HepG2 (cell line): ENCODE results near the gene ZNF512B. TPM values are rescaled to one million over a fixed set of nuclear protein-coding genes. Genes with fewer than 3 reads are reported as not detected.
A peak's percentile ranks its signal among the peaks of the same experiment; 100 is the strongest.

Experiments used
- AKAP8 ChIP-seq: sonication (generic); formaldehyde crosslinking; IDR thresholded peaks from 2 replicates; pipeline ENCODE4 v1.5.1; 2020; ENCODE audit warnings: mild to moderate bottlenecking, missing genetic modification reagents
- ARNT ChIP-seq: fragments of 450-650 bp; IDR thresholded peaks from 2 replicates; pipeline ENCODE4 v1.6.1; 2017
- ATM ChIP-seq: fragments of 450-650 bp; IDR thresholded peaks from 2 replicates; pipeline ENCODE4 v1.7.1; 2017; ENCODE audit warnings: mild to moderate bottlenecking, borderline replicate concordance
- KDM5B ChIP-seq: sonication (generic); formaldehyde crosslinking; IDR thresholded peaks from 2 replicates; pipeline ENCODE4 v1.4.0; 2020; ENCODE audit warnings: missing genetic modification reagents, mild to moderate bottlenecking, borderline replicate concordance
- NCOA5 ChIP-seq: sonication (generic); formaldehyde crosslinking; IDR thresholded peaks from 2 replicates; pipeline ENCODE4 v1.4.0; 2020; ENCODE audit warnings: missing genetic modification reagents
- NFYB ChIP-seq: sonication (generic); formaldehyde crosslinking; IDR thresholded peaks from 2 replicates; pipeline ENCODE4 v1.4.0; 2020; ENCODE audit warnings: missing genetic modification reagents
- POLR2G ChIP-seq: fragments of 200-400 bp; formaldehyde crosslinking; IDR thresholded peaks from 2 replicates; pipeline ENCODE4 v1.6.1; 2018; ENCODE audit warnings: mild to moderate bottlenecking, low read depth, low read length, moderate library complexity
- SMAD9 ChIP-seq: sonication (generic); formaldehyde crosslinking; IDR thresholded peaks from 2 replicates; pipeline ENCODE4 v1.5.1; 2020; ENCODE audit warnings: mild to moderate bottlenecking, missing genetic modification reagents
- SP2 ChIP-seq: sonication (generic); formaldehyde crosslinking; IDR thresholded peaks from 2 replicates; pipeline ENCODE4 v1.5.1; 2020; ENCODE audit warnings: mild to moderate bottlenecking, missing genetic modification reagents
- ZFAT ChIP-seq: sonication (generic); formaldehyde crosslinking; conservative IDR thresholded peaks from 2 replicates; pipeline ENCODE4 v1.8.1; 2023; ENCODE audit warnings: missing genetic modification reagents, inconsistent platforms
- ZNF547 ChIP-seq: sonication (generic); formaldehyde crosslinking; IDR thresholded peaks from 2 replicates; pipeline ENCODE4 v1.5.1; 2020; ENCODE audit warnings: mild to moderate bottlenecking, missing genetic modification reagents
- ZSCAN29 ChIP-seq: sonication (generic); formaldehyde crosslinking; conservative IDR thresholded peaks from 2 replicates; pipeline ENCODE4 v1.4.0; 2020; ENCODE audit warnings: mild to moderate bottlenecking, missing genetic modification reagents
- ZSCAN31 ChIP-seq: sonication (generic); formaldehyde crosslinking; IDR thresholded peaks from 2 replicates; pipeline ENCODE4 v1.5.0; 2020; ENCODE audit warnings: low read depth, mild to moderate bottlenecking, missing genetic modification reagents
- polyA plus RNA-seq, 8 experiments: library from polyadenylated mRNA; depleted of rRNA in 3 of 8; stranded (reverse) in 7 of 8; unstranded in 1 of 8; fragments of >200 nt; fragmentation: Illumina TruSeq in 4 of 8; extraction: Trizol in 4 of 8; gene quantifications; 2 replicates each; pipeline versions ENCODE4 v1.2.1 to v1.2.3, GENCODE V29; 2011 to 2016; ENCODE audit warnings: low read depth in 4 of 8, missing spikeins in 1 of 8, mixed read lengths in 1 of 8; ENCODE audit not compliant: insufficient read depth in 1 of 8
- total RNA-seq, 5 experiments: library from RNA; depleted of rRNA; stranded (reverse); fragments of >200 nt; fragmentation: Illumina TruSeq; extraction: Trizol; gene quantifications; 2 replicates each; pipeline ENCODE4 v1.2.3, GENCODE V29; 2016; ENCODE audit warnings: low read depth in 1 of 5
- TF ChIP-seq, protein P1 (sequence below): sonication (generic); formaldehyde crosslinking; IDR thresholded peaks from 2 replicates; pipeline ENCODE4 v1.8.1; 2023; ENCODE audit warnings: mild to moderate bottlenecking, inconsistent platforms, moderate library complexity, missing genetic modification reagents, borderline replicate concordance
- TF ChIP-seq, protein P2 (sequence below): sonication (generic); formaldehyde crosslinking; IDR thresholded peaks from 2 replicates; pipeline ENCODE4 v1.4.0; 2020; ENCODE audit warnings: mild to moderate bottlenecking, missing genetic modification reagents
- TF ChIP-seq, protein P3 (sequence below): sonication (generic); formaldehyde crosslinking; IDR thresholded peaks from 2 replicates; pipeline ENCODE4 v1.9.0; 2022; ENCODE audit warnings: low read depth, missing genetic modification reagents
- TF ChIP-seq, protein P4 (sequence below): sonication (generic); formaldehyde crosslinking; IDR thresholded peaks from 2 replicates; pipeline ENCODE4 v1.4.0; 2020; ENCODE audit warnings: missing genetic modification reagents, borderline replicate concordance

ZNF512B gene
- total and polyA plus RNA-seq, 2 of the 13 experiments (the other 11 are each of a cell fraction or from before 2014, with no cell fraction given) = 11.5 to 30.6 TPM

DNA sequence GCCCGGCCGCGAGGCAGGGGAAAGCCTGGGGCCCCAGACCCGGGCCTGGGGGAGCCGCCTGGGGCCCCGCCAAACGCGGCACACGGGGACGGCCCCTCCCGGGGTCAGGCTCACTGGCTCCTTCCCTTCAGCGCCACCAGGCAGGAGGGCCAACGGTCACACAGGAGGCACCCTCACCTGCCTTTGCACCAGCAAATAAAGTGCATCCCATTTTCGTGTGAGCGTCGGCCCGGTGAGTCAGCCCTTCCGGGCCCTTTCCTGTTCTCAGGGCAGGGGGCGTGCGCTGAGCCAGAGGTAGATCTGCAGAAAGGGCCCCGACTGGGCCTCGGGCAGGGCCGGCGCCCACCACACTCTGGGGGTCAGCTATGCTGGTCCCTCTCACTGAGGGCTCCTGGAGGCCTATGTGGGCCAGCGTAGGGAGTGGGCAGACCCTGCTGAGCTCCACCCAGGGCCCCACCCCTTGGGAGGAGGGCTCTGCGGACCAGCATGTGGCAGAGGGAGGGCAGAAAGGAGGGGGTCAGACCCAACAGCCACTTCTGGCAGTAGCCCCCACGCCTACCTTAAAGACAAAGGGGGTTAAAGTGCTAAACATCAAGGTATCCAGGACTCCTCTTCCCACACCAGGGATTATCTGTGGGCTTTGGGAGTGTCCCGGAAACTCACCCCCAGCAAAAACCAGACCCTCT lies 12.6 kb downstream of the ZNF512B start (continued):
- TF ChIP-seq KDM5B = no peak; the same call in 1 of the 2 replicates
- peak; percentile 89; the same call in 1 of the 2 replicates for TF ChIP-seq AKAP8 (CRISPR knock-in tag)
- peak; percentile 46; the same call in 1 of the 2 replicates for TF ChIP-seq ZSCAN31 (CRISPR knock-in tag)
- no peak for TF ChIP-seq ATM
- TF ChIP-seq, protein P1, sequence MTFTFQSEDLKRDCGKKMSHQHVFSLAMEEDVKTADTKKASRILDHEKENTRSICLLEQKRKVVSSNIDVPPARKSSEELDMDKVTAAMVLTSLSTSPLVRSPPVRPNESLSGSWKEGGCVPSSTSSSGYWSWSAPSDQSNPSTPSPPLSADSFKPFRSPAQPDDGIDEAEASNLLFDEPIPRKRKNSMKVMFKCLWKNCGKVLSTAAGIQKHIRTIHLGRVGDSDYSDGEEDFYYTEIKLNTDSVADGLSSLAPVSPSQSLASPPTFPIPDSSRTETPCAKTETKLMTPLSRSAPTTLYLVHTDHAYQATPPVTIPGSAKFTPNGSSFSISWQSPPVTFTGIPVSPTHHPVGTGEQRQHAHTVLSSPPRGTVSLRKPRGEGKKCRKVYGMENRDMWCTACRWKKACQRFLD (CRISPR knock-in tag) = no peak; the same call in 1 of the 2 replicates
- no peak; the same call in 1 of the 2 replicates for TF ChIP-seq NFYB
- TF ChIP-seq ZSCAN29 = no peak
- TF ChIP-seq NCOA5 (CRISPR knock-in tag) = no peak
- peak; percentile 84; the same call in 1 of the 2 replicates for TF ChIP-seq SMAD9 (CRISPR knock-in tag)
- peak; percentile 92 for TF ChIP-seq POLR2G
- TF ChIP-seq ZFAT (CRISPR knock-in tag) = no peak
- TF ChIP-seq, protein P2, sequence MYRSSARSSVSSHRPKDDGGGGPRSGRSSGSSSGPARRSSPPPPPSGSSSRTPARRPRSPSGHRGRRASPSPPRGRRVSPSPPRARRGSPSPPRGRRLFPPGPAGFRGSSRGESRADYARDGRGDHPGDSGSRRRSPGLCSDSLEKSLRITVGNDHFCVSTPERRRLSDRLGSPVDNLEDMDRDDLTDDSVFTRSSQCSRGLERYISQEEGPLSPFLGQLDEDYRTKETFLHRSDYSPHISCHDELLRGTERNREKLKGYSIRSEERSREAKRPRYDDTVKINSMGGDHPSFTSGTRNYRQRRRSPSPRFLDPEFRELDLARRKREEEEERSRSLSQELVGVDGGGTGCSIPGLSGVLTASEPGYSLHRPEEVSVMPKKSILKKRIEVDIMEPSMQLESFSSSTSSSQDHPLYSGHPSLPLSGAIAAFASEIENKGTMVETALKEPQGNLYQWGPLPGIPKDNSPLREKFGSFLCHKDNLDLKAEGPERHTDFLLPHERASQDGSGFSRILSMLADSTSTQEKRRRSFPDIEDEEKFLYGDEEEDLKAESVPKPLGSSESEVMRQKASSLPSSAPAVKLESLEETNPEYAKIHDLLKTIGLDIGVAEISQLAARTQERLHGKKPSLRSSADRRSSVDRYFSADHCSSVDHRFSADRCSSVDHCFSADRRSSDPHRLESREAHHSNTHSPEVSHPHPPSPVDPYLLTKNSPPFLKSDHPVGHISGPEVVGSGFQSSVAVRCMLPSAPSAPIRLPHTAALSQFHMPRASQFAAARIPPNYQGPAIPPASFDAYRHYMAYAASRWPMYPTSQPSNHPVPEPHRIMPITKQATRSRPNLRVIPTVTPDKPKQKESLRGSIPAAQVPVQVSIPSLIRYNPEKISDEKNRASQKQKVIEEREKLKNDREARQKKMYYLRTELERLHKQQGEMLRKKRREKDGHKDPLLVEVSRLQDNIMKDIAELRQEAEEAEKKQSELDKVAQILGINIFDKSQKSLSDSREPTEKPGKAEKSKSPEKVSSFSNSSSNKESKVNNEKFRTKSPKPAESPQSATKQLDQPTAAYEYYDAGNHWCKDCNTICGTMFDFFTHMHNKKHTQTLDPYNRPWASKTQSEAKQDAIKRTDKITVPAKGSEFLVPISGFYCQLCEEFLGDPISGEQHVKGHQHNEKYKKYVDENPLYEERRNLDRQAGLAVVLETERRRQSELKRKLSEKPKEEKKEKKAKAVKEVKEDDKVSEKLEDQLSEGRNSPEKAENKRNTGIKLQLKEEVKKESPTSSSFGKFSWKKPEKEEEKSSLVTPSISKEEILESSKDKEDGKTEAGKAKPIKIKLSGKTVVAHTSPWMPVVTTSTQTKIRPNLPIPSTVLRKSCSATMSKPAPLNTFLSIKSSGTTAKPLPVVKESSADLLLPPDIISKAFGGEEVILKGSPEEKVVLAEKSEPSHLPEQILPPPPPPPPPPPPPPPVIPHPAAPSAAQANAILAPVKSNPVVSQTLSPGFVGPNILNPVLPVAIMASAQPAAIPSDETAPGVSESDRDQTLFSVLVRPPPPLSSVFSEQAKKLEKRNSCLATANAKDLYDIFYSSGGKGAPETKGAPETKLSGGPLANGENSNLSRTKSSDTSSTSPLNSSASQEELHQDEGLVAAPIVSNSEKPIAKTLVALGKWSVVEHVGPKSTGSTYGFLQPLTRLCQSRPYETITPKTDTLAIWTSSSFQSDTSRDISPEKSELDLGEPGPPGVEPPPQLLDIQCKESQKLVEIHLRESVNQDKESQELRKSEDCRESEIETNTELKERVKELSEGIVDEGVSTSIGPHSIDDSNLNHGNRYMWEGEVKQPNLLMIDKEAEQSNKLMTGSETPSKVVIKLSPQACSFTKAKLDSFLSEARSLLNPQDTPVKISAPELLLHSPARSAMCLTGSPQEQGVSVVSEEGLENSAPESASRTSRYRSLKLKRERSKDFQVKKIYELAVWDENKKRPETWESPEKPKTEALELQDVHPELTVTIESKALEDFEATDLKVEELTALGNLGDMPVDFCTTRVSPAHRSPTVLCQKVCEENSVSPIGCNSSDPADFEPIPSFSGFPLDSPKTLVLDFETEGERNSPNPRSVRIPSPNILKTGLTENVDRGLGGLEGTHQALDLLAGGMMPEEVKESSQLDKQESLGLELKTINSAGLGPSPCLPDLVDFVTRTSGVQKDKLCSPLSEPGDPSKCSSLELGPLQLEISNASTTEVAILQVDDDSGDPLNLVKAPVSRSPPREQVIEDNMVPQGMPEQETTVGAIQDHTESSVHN (CRISPR knock-in tag) = no peak
- no peak for TF ChIP-seq ARNT
- TF ChIP-seq, protein P3, sequence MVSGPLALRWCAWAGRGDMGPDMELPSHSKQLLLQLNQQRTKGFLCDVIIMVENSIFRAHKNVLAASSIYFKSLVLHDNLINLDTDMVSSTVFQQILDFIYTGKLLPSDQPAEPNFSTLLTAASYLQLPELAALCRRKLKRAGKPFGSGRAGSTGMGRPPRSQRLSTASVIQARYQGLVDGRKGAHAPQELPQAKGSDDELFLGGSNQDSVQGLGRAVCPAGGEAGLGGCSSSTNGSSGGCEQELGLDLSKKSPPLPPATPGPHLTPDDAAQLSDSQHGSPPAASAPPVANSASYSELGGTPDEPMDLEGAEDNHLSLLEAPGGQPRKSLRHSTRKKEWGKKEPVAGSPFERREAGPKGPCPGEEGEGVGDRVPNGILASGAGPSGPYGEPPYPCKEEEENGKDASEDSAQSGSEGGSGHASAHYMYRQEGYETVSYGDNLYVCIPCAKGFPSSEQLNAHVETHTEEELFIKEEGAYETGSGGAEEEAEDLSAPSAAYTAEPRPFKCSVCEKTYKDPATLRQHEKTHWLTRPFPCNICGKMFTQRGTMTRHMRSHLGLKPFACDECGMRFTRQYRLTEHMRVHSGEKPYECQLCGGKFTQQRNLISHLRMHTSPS (CRISPR knock-in tag) = no peak
- no peak for TF ChIP-seq SP2 (CRISPR knock-in tag)
- peak; percentile 76 for TF ChIP-seq ZNF547 (CRISPR knock-in tag)
- TF ChIP-seq, protein P4, sequence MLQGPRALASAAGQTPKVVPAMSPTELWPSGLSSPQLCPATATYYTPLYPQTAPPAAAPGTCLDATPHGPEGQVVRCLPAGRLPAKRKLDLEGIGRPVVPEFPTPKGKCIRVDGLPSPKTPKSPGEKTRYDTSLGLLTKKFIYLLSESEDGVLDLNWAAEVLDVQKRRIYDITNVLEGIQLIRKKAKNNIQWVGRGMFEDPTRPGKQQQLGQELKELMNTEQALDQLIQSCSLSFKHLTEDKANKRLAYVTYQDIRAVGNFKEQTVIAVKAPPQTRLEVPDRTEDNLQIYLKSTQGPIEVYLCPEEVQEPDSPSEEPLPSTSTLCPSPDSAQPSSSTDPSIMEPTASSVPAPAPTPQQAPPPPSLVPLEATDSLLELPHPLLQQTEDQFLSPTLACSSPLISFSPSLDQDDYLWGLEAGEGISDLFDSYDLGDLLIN (CRISPR knock-in tag) = no peak
